ENCODE results near the gene DBF4. TPM values are rescaled to one million over a fixed set of nuclear protein-coding genes. Genes with fewer than 3 reads are reported as not detected.
"Not testable (repeated sequence)": the region's sequence is repeated elsewhere in the genome, so short reads cannot be mapped to it uniquely, and the experiment has no call there.

DBF4 gene
- total RNA-seq, 1 donor from 2014 or later, result 8.3 TPM

GRCh38 chr7:87912121-87912520 lies 35.8 kb downstream of the DBF4 start:
- intact Hi-C loops (cut with DNase I), result no loop called here
- TF ChIP-seq CTCF (IDR thresholded peaks at IDR 0.05), result no peak
- TF ChIP-seq POLR2AphosphoS5 (IDR thresholded peaks at IDR 0.05; ENCODE audit: insufficient read depth in 1 of 2, low read depth in 1 of 2), result no peak
- no peak for TF ChIP-seq POLR2A (IDR thresholded peaks at IDR 0.05)

GRCh38 chr7:87918740-87919139 lies 42.4 kb downstream of the DBF4 start:
- H3K4me1 ChIP-seq, result no peaks in the 10 kb centered on the region
- no peak for TF ChIP-seq POLR2A (IDR thresholded peaks at IDR 0.05)
- no peak for TF ChIP-seq POLR2AphosphoS5 (IDR thresholded peaks at IDR 0.05; ENCODE audit: insufficient read depth in 1 of 2, low read depth in 1 of 2)
- TF ChIP-seq CTCF (IDR thresholded peaks at IDR 0.05), result no peak

More at GRCh38 chr7:87912121-87912520, 35.8 kb downstream of the DBF4 start:
- no peaks in the 10 kb centered on the region for H3K4me1 ChIP-seq
- no peak overlapping the region for H3K4me3 ChIP-seq
- DNase-seq (ENCODE audit: extremely low spot score in 2 of 2), result no peak
- no peaks in the 10 kb centered on the region for H3K9me3 ChIP-seq
- H3K36me3 ChIP-seq, result no peaks in the 10 kb centered on the region
- no peak overlapping the region for H3K27ac ChIP-seq
- no peaks in the 10 kb centered on the region for H3K27me3 ChIP-seq

GRCh38 chr7:87919875-87920274 lies 43.6 kb downstream of the DBF4 start:
- intact Hi-C loops (cut with DNase I), result no loop called here
- no peaks in the 10 kb centered on the region for H3K36me3 ChIP-seq
- H3K4me1 ChIP-seq, result no peaks in the 10 kb centered on the region
- TF ChIP-seq POLR2AphosphoS5 (IDR thresholded peaks at IDR 0.05; ENCODE audit: insufficient read depth in 1 of 2, low read depth in 1 of 2) (no peak), POLR2A (IDR thresholded peaks at IDR 0.05) (no peak), CTCF (IDR thresholded peaks at IDR 0.05) (no peak)
- no peak overlapping the region for H3K27ac ChIP-seq
- H3K4me3 ChIP-seq, result no peak overlapping the region
- H3K9me3 ChIP-seq, result no peaks in the 10 kb centered on the region
- DNase-seq (ENCODE audit: extremely low spot score in 2 of 2), result no peak
- H3K27me3 ChIP-seq, result no peaks in the 10 kb centered on the region

More at GRCh38 chr7:87918740-87919139, 42.4 kb downstream of the DBF4 start:
- H3K36me3 ChIP-seq, result no peaks in the 10 kb centered on the region
- H3K4me3 ChIP-seq, result no peak overlapping the region
- no peaks in the 10 kb centered on the region for H3K9me3 ChIP-seq
- DNase-seq (ENCODE audit: extremely low spot score in 2 of 2), result no peak
- intact Hi-C loops (cut with DNase I), result no loop called here
- H3K27ac ChIP-seq, result no peak overlapping the region
- H3K27me3 ChIP-seq, result no peaks in the 10 kb centered on the region

- H3K4me3 ChIP-seq, result no peak overlapping the region
- DNase-seq (ENCODE audit: extremely low spot score in 2 of 2), result no peak
- H3K27me3 ChIP-seq, result no peaks in the 10 kb centered on the region
- no peak overlapping the region for H3K27ac ChIP-seq
- H3K4me1 ChIP-seq, result no peaks in the 10 kb centered on the region
- no peak for TF ChIP-seq CTCF (IDR thresholded peaks at IDR 0.05)
- no peak for TF ChIP-seq POLR2AphosphoS5 (IDR thresholded peaks at IDR 0.05; ENCODE audit: insufficient read depth in 1 of 2, low read depth in 1 of 2)
- no peak for TF ChIP-seq POLR2A (IDR thresholded peaks at IDR 0.05)
- no peaks in the 10 kb centered on the region for H3K9me3 ChIP-seq
- intact Hi-C loops (cut with DNase I), result no loop called here
- no peaks in the 10 kb centered on the region for H3K36me3 ChIP-seq
Measured at GRCh38 chr7:87920578-87920977, 44.3 kb downstream of the DBF4 start.

GRCh38 chr7:87922759-87923395 lies 46.6 kb downstream of the DBF4 start:
- H3K4me1 ChIP-seq; DNase-seq (ENCODE audit: extremely low spot score in 2 of 2); H3K27me3 ChIP-seq; H3K9me3 ChIP-seq; H3K4me3 ChIP-seq; intact Hi-C loops (cut with DNase I); H3K36me3 ChIP-seq; H3K27ac ChIP-seq: not testable (repeated sequence)
